ENCODE data around the gene COG3.
"Not testable (repeated sequence)": the region's sequence is repeated elsewhere in the genome, so short reads cannot be mapped to it uniquely, and the experiment has no call there.

The COG3 gene, protein sequence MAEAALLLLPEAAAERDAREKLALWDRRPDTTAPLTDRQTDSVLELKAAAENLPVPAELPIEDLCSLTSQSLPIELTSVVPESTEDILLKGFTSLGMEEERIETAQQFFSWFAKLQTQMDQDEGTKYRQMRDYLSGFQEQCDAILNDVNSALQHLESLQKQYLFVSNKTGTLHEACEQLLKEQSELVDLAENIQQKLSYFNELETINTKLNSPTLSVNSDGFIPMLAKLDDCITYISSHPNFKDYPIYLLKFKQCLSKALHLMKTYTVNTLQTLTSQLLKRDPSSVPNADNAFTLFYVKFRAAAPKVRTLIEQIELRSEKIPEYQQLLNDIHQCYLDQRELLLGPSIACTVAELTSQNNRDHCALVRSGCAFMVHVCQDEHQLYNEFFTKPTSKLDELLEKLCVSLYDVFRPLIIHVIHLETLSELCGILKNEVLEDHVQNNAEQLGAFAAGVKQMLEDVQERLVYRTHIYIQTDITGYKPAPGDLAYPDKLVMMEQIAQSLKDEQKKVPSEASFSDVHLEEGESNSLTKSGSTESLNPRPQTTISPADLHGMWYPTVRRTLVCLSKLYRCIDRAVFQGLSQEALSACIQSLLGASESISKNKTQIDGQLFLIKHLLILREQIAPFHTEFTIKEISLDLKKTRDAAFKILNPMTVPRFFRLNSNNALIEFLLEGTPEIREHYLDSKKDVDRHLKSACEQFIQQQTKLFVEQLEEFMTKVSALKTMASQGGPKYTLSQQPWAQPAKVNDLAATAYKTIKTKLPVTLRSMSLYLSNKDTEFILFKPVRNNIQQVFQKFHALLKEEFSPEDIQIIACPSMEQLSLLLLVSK

DNA sequence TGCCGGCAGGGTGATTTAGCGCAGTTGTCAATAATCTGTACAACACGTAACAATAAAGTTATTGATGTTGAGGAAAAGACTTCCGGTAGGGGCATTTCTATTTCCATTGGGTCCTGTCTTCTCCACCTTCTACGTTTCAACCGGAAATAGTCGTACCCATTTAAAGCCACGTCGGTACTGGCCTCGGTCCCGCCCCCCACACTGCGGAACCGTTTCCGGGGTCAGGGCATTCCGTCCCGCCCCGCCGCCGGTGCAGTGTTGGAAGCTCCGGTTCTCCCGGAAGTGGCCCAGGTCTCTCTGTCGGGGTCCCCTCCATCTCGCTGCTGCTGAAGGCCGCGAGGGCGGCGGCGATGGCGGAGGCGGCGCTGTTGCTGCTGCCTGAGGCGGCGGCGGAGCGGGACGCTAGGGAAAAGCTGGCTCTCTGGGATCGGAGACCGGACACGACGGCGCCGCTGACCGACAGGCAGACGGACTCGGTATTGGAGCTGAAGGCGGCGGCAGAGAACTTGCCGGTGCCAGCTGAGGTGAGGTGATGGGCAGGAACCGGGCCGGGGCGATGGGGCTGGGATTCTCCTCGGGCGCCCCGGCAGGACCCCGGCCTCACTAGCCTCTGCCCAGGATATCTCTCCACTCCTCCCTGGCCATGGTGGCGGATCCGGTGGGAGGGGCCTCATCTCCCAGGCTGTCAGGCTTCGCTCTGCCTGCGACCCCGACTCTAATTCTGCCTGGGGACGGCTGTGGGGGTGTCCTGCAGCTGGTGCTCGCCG is at the start of gene COG3:
COG3 (plus strand) TSS at position 253 of the 767 bp plus-strand sequence; CDS start at position 351, 98 bp downstream.
- DNase-seq (ENCODE audit: low read depth in 2 of 2): peak; percentile 92 to 93

- DNase-seq (ENCODE audit: low read depth in 2 of 2): no peak
Observed at GRCh38 chr13:45415112-45415511, 49.6 kb upstream of the COG3 start.

- DNase-seq (ENCODE audit: low read depth in 2 of 2): no peak
Observed at GRCh38 chr13:45416516-45417128, 48.1 kb upstream of the COG3 start.

DNA sequence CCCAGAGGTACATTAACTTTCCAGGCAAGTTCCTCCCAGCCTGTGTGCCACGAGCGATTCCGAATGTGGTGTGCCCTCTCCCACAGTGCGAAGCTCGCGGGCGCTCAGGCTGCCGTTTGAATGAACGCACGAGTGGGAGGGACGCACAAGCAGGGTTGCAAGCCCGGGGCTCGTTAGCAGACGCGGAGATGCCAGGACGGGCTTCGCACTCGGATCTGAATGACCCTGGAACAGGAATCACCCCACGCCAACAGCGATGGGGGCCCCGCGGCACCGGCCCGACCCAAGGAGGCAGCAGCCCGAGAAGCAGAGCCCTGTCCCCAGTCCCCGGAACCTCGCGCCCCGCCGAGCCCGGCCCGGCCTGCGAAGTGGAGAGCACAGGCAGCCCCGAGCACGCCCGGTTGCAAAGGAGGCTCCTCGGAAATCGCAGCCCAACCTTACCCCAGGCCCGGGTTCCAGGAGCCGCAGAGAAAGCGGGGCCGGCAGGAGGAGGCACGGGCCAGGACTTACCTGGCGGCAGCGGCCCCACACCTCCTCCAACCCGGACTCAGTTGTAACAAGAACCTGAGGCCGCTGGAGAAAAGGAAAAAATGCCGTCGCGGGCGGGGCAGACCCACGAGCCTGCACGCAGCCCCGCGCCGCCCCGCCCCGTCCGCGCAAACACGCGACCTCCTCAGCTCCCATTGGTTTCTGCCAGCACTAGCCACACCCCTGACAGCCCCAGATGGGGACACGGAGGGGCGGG is 46.8 kb upstream of the COG3 start, which contains the start of gene SLC25A30:
SLC25A30 (minus strand) TSS at position 584 of the 745 bp plus-strand sequence. CDS start 6,948 bp downstream, outside the sequence.
- peak; percentile 81 to 87 for DNase-seq (ENCODE audit: low read depth in 2 of 2)

DNA sequence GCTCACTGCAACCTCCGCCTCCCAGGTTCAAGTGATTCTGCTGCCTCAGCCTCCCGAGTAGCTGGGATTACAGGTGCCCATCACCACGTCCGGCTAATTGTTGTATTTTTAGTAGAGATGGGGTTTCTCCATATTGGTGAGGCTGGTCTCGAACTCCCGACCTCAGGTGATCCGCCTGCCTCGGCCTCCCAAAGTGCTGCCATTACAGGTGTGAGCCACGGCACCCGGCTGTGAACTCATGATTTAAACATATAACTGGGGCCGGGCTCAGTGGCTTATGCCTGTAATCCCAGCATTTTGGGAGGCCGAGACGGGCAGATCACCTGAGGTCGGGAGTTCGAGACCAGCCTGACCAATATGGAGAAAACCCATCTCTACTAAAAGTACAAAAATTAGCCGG is 45.4 kb upstream of the COG3 start:
- not testable (repeated sequence) for DNase-seq (ENCODE audit: low read depth in 2 of 2)

DNA sequence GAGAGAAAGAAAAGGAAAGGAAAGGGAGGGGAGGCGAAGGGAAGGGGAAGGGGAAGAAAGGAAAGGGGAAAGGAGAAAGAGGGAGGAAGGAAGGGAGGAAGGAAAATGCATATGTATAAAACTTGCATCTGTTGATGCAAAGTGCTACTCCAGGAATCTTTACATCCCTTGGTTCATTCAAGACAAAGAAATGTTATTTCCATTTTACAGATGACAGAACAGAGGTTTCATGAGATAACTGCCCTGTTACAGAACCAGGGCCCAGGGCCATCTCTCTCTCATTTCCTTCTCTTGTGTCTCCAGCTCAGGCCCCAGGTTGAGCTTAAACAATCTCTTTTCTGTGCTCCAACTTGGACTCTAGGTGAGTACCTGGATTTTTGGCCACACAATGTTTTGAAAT is 44.8 kb upstream of the COG3 start:
- no peak for DNase-seq (ENCODE audit: low read depth in 2 of 2)

DNA sequence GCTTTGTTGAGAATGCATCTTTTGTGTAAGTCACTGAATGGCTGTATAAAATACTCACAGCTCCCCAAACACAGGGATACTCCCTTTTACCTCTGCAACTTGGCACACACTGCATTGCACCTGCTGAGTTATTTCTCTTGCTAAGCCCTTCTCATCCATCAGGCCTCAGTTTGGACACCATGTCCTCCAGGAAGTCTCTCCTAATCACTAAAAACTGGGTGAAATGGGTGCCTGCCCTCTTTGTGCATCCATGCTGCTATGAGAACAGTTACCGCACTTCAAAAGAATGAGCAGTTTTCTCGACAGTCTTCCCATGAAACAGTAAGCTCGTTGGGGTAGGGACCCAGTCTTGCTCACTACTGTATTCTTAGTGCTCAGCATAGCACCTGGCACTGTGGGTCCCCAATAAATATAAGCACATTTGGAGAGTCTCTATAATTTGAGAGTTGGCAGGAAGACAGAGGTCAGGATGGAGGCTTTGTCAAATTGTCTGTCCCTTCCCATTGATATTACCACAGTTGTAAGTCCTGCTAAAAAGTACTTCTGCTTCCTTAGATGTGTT is 41.9 kb upstream of the COG3 start:
- no peak for DNase-seq (ENCODE audit: low read depth in 2 of 2)

GRCh38 chr13:45426056-45426841 is 38.5 kb upstream of the COG3 start:
- DNase-seq (ENCODE audit: low read depth in 2 of 2): not testable (repeated sequence)

DNA sequence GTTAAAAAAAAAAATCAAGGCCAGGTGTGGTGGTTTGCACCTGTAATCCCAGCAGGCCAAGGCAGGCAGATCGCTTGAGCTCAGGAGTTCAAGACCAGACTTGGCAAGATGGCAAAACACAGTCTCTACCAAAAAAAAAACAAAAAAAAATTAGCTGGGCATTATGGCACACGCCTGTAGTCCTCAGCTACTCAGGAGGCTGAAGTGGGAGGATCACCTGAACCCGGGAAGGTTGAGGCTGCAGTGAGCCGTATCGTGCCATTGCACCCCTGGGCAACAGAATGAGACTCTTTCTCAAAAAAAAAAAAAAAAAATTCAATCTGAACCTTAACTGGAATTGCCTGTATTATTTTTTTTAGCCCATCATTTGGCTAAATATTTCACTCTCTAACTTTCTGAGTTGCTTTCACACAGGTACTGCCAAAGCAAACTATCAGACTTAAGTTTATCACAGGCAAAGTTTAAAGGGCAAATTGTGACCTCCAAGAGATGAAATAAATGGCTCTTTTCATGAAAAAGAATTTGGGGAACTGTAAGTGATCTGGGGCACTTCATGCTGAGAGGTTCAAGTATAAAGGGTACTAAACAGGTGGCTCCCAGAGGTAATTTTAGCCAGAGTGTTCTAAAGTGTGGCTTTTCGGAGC is 31.9 kb upstream of the COG3 start:
- DNase-seq (ENCODE audit: low read depth in 2 of 2): no peak

- no peak for DNase-seq (ENCODE audit: low read depth in 2 of 2)
Observed at GRCh38 chr13:45433381-45433790, 31.4 kb upstream of the COG3 start.

GRCh38 chr13:45434556-45435371 is 30.0 kb upstream of the COG3 start:
- DNase-seq (ENCODE audit: low read depth in 2 of 2): no peak

DNA sequence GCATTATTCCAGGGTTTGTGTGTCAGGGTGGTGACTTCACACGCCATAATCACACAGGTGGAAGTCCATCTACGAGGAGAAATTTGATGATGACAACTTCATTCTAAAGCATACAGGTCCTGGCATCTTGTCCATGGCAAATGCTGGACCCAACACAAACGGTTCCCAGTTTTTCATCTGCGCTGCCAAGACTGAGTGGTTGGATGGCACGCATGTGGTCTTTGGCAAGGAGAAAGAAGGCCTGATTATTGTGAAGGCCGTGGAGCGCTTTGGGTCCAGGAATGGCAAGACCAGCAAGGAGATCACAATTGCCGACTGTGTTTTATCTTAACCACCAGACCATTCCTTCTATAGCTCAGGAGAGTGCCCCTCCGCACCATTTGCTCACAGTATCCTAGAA is 28.4 kb upstream of the COG3 start:
- no peak for DNase-seq (ENCODE audit: low read depth in 2 of 2)

DNA sequence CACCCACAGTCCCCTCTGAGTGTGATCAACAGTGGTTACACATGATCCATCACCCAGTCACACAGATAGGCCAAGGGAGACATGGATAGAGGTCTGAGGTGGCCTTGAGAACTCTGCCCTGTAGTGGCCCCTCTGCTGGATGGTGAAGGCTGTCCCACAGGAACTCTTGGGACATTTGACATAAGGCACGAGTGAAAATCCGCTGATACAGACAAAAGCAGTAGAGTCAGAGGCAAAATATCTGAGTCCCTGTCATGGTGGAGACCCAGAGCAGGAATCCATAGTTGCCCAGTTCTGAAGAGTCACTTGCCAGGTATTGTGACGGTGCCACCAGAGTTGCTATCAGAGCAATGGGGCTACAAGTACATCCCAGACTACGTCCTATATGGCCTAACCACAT is 27.8 kb upstream of the COG3 start:
- no peak for DNase-seq (ENCODE audit: low read depth in 2 of 2)

- no peak for DNase-seq (ENCODE audit: low read depth in 2 of 2)
Observed at GRCh38 chr13:45437947-45438346, 26.8 kb upstream of the COG3 start.

DNA sequence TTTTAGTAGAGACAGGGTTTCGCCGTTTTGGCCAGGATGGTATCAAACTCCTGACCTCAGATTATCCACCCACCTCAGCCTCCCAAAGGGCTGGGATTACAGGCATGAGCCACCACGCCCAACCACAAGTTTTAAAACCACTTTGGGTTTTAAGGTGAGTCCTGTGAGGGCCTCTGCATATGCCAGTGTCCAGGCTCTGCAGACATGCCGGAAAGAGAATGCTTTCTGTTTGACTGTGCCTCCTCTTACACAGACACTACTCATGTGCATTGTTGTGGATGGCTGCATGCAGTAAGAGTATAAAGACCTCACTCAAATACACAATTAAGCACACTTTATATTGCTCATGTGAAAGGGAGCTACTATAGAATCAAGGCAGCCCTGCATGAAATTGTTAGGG is 25.7 kb upstream of the COG3 start:
- no peak for DNase-seq (ENCODE audit: low read depth in 2 of 2)

DNA sequence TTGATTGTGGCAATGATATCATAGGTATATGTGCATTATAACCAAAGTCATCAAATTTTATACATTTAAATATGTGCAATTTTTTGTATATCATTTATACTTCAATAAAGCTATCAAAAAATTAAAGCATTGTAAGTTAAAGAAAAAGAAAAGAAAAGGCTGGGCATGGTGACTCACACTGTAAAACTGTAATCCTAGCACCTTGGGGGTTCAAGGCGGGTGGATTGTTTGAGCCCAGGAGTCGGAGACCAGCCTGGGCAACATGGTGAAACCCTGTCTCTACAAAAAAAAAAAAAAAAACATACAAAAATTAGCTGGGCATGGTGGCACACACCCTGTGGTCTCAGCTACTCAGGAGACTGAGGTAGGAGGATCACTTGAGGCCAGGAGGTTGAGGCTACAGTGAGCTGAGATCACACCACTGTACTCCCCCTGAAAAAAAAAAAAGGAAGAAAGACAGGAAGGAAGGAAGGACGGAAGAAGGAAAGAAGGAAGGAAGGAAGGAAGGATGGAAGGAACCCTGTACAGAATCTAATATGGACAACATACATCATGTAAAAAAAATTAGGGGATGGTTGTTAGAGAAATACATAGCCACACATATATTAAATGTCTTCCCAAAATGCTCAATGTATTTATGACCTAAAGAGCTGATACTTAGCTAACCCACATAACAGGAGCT is 24.8 kb upstream of the COG3 start:
- no peak for DNase-seq (ENCODE audit: low read depth in 2 of 2)

DNA sequence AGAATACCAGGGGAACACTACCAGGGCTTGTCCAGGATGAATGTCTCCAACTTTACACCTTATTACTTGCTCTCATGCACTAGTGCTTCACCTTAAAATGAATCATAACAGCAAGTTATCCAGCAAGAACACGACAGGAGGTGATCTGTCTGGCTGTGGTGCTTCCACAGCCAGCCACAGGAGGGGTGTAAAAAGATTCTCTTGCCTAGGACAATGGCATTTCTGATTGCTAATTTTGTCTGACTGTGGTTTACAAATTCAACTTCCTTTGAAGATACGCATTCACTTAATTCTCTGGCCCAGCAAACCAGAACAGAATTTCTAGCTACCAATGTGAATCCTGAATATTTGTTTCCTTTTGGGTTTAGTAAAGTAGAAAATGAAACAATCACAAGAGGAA is 23.1 kb upstream of the COG3 start:
- no peak for DNase-seq (ENCODE audit: low read depth in 2 of 2)

- DNase-seq (ENCODE audit: low read depth in 2 of 2): no peak
Observed at GRCh38 chr13:45445053-45445452, 19.7 kb upstream of the COG3 start.
